Chondrocyte (in vitro differentiated cells): ENCODE data around the gene RPL37A. TPM values are rescaled to one million over a fixed set of nuclear protein-coding genes. Genes with fewer than 3 reads are reported as not detected.

Source experiments
- DNase-seq: peaks from one replicate; pipeline ENCODE4 v3.0.0; 2021; ENCODE audit warnings: mixed read lengths, low spot score
- H3K27ac Mint-ChIP-seq: one replicate; pipeline ENCODE4 v1.8.0; 2021; ENCODE audit warnings: mild to moderate bottlenecking, moderate library complexity, mixed read lengths; ENCODE audit not compliant: unreplicated experiment
- H3K27me3 Mint-ChIP-seq: 2 replicates; pipeline ENCODE4 v1.8.0; 2021; ENCODE audit warnings: low read depth, mixed read lengths
- H3K36me3 Mint-ChIP-seq: 2 replicates; pipeline ENCODE4 v1.8.0; 2021; ENCODE audit warnings: low read depth, mixed read lengths
- H3K4me1 Mint-ChIP-seq: 2 replicates; pipeline ENCODE4 v1.8.0; 2021; ENCODE audit warnings: low read depth, mild to moderate bottlenecking, mixed read lengths
- H3K4me3 Mint-ChIP-seq: one replicate; pipeline ENCODE4 v1.8.0; 2021; ENCODE audit warnings: mild to moderate bottlenecking, moderate library complexity, mixed read lengths; ENCODE audit not compliant: unreplicated experiment
- H3K9me3 Mint-ChIP-seq: 2 replicates; pipeline ENCODE4 v1.8.0; 2021; ENCODE audit warnings: low read depth, mixed read lengths
- total RNA-seq: library from RNA; stranded (reverse); gene quantifications from 3 replicates; pipeline ENCODE4 v1.2.1, GENCODE V29; 2021
- TF ChIP-seq, protein P1 (sequence below): fragments of 200-600 bp; sonication (generic); IDR thresholded peaks from 2 replicates; pipeline ENCODE4 v1.5.0; 2021; ENCODE audit warnings: antibody characterized with exemption, mild to moderate bottlenecking, moderate library complexity

The RPL37A gene
- total RNA-seq, 1 donor from 2014 or later: 2,049 TPM

DNA sequence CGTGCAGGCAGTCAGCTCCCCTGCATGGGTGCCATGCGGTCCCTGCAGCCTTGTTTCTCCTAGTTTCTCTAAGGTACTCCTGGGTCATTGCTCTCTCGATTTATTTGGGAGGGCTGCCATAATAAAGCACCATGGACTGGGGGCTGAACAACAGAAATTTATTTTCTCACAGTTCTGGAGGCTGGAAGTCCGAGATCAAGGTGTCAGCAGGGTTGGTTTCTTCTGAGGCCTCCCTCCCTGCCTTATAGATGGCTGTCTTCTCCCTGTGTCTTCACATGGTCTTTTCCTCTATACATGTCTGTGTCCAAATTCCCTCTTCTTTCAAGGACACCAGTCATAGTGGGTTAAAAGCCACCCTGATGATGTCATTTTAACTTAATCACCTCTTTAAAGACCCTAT, 40.5 kb downstream of the RPL37A start:
- no peaks in the 10 kb centered on the region for H3K27me3 Mint-ChIP-seq
- H3K36me3 Mint-ChIP-seq: no peaks in the 10 kb centered on the region
- no peak for DNase-seq
- no peak overlapping the region for H3K4me3 Mint-ChIP-seq
- H3K4me1 Mint-ChIP-seq: peaks cover 55% of the 10 kb centered on the region
- H3K27ac Mint-ChIP-seq: no peak overlapping the region
- TF ChIP-seq, protein P1, sequence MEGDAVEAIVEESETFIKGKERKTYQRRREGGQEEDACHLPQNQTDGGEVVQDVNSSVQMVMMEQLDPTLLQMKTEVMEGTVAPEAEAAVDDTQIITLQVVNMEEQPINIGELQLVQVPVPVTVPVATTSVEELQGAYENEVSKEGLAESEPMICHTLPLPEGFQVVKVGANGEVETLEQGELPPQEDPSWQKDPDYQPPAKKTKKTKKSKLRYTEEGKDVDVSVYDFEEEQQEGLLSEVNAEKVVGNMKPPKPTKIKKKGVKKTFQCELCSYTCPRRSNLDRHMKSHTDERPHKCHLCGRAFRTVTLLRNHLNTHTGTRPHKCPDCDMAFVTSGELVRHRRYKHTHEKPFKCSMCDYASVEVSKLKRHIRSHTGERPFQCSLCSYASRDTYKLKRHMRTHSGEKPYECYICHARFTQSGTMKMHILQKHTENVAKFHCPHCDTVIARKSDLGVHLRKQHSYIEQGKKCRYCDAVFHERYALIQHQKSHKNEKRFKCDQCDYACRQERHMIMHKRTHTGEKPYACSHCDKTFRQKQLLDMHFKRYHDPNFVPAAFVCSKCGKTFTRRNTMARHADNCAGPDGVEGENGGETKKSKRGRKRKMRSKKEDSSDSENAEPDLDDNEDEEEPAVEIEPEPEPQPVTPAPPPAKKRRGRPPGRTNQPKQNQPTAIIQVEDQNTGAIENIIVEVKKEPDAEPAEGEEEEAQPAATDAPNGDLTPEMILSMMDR: no peak
- H3K9me3 Mint-ChIP-seq: no peaks in the 10 kb centered on the region

DNA sequence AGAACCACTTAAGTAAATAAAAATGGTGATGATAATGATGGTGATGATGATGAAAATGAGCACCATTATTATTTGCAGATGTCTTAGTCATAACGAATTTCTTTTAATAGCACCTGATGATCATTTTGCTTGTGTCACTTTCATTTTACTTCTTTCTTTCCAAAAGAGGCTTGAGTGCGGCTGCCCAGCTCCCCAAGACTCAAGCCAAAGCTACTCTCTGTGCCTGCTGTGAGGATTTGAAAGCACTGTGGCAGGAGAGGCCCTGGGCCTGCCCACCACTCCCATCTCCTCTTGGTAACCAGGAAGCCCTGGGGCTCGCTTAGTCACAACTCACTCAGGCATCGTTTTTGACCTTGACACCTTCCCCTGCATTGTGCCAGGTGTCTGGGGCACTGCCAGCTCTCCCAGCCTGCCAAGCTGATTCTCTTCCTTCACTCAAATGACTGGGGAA, 41.2 kb downstream of the RPL37A start:
- no peak for DNase-seq
- peaks cover 55% of the 10 kb centered on the region for H3K4me1 Mint-ChIP-seq
- no peak overlapping the region for H3K4me3 Mint-ChIP-seq
- H3K9me3 Mint-ChIP-seq: no peaks in the 10 kb centered on the region
- H3K27ac Mint-ChIP-seq: peak overlapping the region; percentile 90
- TF ChIP-seq, protein P1: no peak
- H3K36me3 Mint-ChIP-seq: no peaks in the 10 kb centered on the region
- H3K27me3 Mint-ChIP-seq: no peaks in the 10 kb centered on the region

DNA sequence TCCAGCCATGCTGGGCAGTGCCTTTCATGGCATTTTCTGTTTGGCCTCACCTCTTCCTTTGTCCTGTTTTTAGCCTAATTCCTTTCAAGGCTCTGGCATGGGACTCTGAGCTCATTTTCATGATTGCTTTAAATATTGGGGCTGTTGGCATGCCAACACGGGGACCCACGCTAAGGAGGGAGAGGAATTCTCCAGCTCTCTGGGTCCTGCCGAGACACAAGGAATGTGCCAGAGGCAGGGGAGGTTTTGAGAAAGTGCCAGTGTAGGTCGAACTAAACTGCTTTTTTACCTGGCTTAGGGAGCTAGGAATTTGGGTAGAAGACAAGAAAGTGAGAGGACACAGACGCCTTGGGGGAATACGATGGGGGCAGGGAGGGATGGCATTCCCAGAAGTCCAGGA, 42.3 kb downstream of the RPL37A start:
- H3K4me3 Mint-ChIP-seq: no peak overlapping the region
- peaks cover 54% of the 10 kb centered on the region for H3K4me1 Mint-ChIP-seq
- no peaks in the 10 kb centered on the region for H3K9me3 Mint-ChIP-seq
- peak overlapping the region; percentile 90 for H3K27ac Mint-ChIP-seq
- TF ChIP-seq, protein P1: no peak
- no peaks in the 10 kb centered on the region for H3K27me3 Mint-ChIP-seq
- no peak for DNase-seq
- H3K36me3 Mint-ChIP-seq: no peaks in the 10 kb centered on the region

DNA sequence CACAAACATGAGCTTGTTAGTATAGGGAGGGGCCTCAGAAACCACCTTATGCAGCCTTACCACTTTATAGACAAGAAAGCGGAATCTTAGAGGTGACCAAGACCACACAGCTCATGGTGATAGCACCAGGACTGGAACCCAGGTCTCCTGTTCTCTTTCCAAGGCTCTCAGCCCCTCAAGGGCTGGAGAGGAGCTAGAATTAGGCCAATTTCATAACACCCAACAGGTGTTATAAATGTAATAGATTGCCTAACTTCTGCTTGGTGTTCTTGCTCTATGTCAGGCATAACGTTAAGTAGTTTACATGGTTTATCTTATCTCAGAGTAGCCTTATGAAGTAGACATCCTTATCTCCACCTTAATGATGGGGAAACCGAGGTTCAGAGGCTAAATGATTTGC, 42.9 kb downstream of the RPL37A start:
- H3K36me3 Mint-ChIP-seq: no peaks in the 10 kb centered on the region
- no peak for DNase-seq
- no peaks in the 10 kb centered on the region for H3K27me3 Mint-ChIP-seq
- H3K4me1 Mint-ChIP-seq: peaks cover 54% of the 10 kb centered on the region
- H3K9me3 Mint-ChIP-seq: no peaks in the 10 kb centered on the region
- TF ChIP-seq, protein P1: no peak
- peak overlapping the region; percentile 90 for H3K27ac Mint-ChIP-seq
- H3K4me3 Mint-ChIP-seq: no peak overlapping the region

GRCh38 chr2:216545359-216545758, 46.7 kb downstream of the RPL37A start:
- peak overlapping the region; percentile 20 for H3K27ac Mint-ChIP-seq
- no peaks in the 10 kb centered on the region for H3K36me3 Mint-ChIP-seq
- H3K27me3 Mint-ChIP-seq: no peaks in the 10 kb centered on the region
- H3K4me3 Mint-ChIP-seq: no peak overlapping the region
- H3K4me1 Mint-ChIP-seq: peaks cover 67% of the 10 kb centered on the region
- TF ChIP-seq, protein P1: no peak
- DNase-seq: no peak
- H3K9me3 Mint-ChIP-seq: no peaks in the 10 kb centered on the region
